ENCODE measurements around the gene TOR1AIP1. TPM values are rescaled to one million over a fixed set of nuclear protein-coding genes. Genes with fewer than 3 reads are reported as not detected.
A peak's percentile ranks its signal among the peaks of the same experiment; 100 is the strongest.

TOR1AIP1 gene
- total RNA-seq, 1 experiment from 2014 or later, result 52.4 TPM

- peaks cover 17% of the 10 kb centered on the region for H3K4me1 Mint-ChIP-seq (ENCODE audit: insufficient read depth, unreplicated experiment)
- H3K27me3 Mint-ChIP-seq (ENCODE audit: insufficient read depth, unreplicated experiment), result no peaks in the 10 kb centered on the region
- intact Hi-C loops (cut with micrococcal nuclease), result no loop called here
- H3K27ac Mint-ChIP-seq (ENCODE audit: low read depth, unreplicated experiment), result peak overlapping the region; percentile 91
- ChIA-PET CTCF (interaction anchor here (0.6 to 3.6 kb wide), 7 partner anchors 12 to 556 kb away, joined by 3 to 18 read pairs (median 4); partner anchors contain the start of gene CEP350), POLR2A (interaction anchor here (0.7 to 6.1 kb wide), 19 partner anchors 8 to 231 kb away, joined by 3 to 71 read pairs (median 4); partner anchors contain the start of genes CEP350, QSOX1, TOR1AIP1 and TOR1AIP2)
- no peak for TF ChIP-seq CTCF (IDR thresholded peaks at IDR 0.05; ENCODE audit: unreplicated experiment)
- BruUV-seq (replicated peaks), result no TSS peak
- peaks cover 8% of the 10 kb centered on the region for H3K36me3 Mint-ChIP-seq (ENCODE audit: insufficient read depth, unreplicated experiment)
- no peaks in the 10 kb centered on the region for H3K9me3 Mint-ChIP-seq (ENCODE audit: unreplicated experiment)
- peak; percentile 90 for DNase-seq (ENCODE audit: unreplicated experiment)
- no peak overlapping the region for H3K4me3 Mint-ChIP-seq (ENCODE audit: unreplicated experiment)
Observed at GRCh38 chr1:179925922-179926849, 44.1 kb downstream of the TOR1AIP1 start.

GRCh38 chr1:179926850-179927205 is 44.7 kb downstream of the TOR1AIP1 start:
- intact Hi-C loops (cut with micrococcal nuclease), result no loop called here
- H3K9me3 Mint-ChIP-seq (ENCODE audit: unreplicated experiment), result no peaks in the 10 kb centered on the region
- no peak overlapping the region for H3K4me3 Mint-ChIP-seq (ENCODE audit: unreplicated experiment)
- TF ChIP-seq CTCF (IDR thresholded peaks at IDR 0.05; ENCODE audit: unreplicated experiment), result no peak
- TSS peak; percentile 15 for BruUV-seq (replicated peaks)
- H3K27ac Mint-ChIP-seq (ENCODE audit: low read depth, unreplicated experiment), result peak overlapping the region; percentile 91
- no peak for DNase-seq (ENCODE audit: unreplicated experiment)
- no peaks in the 10 kb centered on the region for H3K27me3 Mint-ChIP-seq (ENCODE audit: insufficient read depth, unreplicated experiment)
- POLR2A ChIA-PET, result interaction anchor here (0.7 to 6.1 kb wide), 13 partner anchors 10 to 230 kb away, joined by 3 to 71 read pairs (median 5); partner anchors contain the start of genes CEP350, QSOX1, TOR1AIP1 and TOR1AIP2
- H3K36me3 Mint-ChIP-seq (ENCODE audit: insufficient read depth, unreplicated experiment), result peaks cover 6% of the 10 kb centered on the region
- peaks cover 17% of the 10 kb centered on the region for H3K4me1 Mint-ChIP-seq (ENCODE audit: insufficient read depth, unreplicated experiment)
- CTCF ChIA-PET, result interaction anchor here (0.6 to 2.4 kb wide), 6 partner anchors 10 to 254 kb away, joined by 3 to 9 read pairs (median 4); partner anchors contain the start of gene CEP350

GRCh38 chr1:179929955-179930798 is 48.1 kb downstream of the TOR1AIP1 start:
- Mint-ChIP-seq H3K36me3 (ENCODE audit: insufficient read depth, unreplicated experiment) (no peaks in the 10 kb centered on the region), H3K4me1 (ENCODE audit: insufficient read depth, unreplicated experiment) (peaks cover 15% of the 10 kb centered on the region), H3K9me3 (ENCODE audit: unreplicated experiment) (no peaks in the 10 kb centered on the region), H3K4me3 (ENCODE audit: unreplicated experiment) (no peak overlapping the region), H3K27me3 (ENCODE audit: insufficient read depth, unreplicated experiment) (no peaks in the 10 kb centered on the region), H3K27ac (ENCODE audit: low read depth, unreplicated experiment) (no peak overlapping the region)
- BruUV-seq (replicated peaks), result no TSS peak
- DNase-seq (ENCODE audit: unreplicated experiment), result no peak
- intact Hi-C loops (cut with micrococcal nuclease), result no loop called here
- TF ChIP-seq CTCF (IDR thresholded peaks at IDR 0.05; ENCODE audit: unreplicated experiment), result no peak
- ChIA-PET POLR2A (interaction anchor here (0.5 to 4.1 kb wide), 10 partner anchors 9 to 240 kb away, joined by 3 to 23 read pairs (median 6); partner anchors contain the start of genes CEP350, TOR1AIP1 and TOR1AIP2), CTCF (interaction anchor here (0.5 to 2.7 kb wide), 6 partner anchors 18 to 249 kb away, joined by 3 to 11 read pairs (median 3); no protein-coding TSS in a partner anchor)
